SJCRH30 (cell line): ENCODE data around the gene FHIT. TPM values are rescaled to one million over a fixed set of nuclear protein-coding genes. Genes with fewer than 3 reads are reported as not detected.
"Not testable (repeated sequence)": the region's sequence is repeated elsewhere in the genome, so short reads cannot be mapped to it uniquely, and the experiment has no call there.

ENCODE experiments used
- DNase-seq, 2 experiments: peaks; one replicate each; pipeline ENCODE4 v3.0.0-alpha.2; 2015 to 2020
- H3K27ac ChIP-seq: fragments of 250-450 bp; sonication (Bioruptor Pico); 2 replicates; pipeline ENCODE4 v1.5.1; 2020; ENCODE audit warnings: mild to moderate bottlenecking, moderate library complexity
- H3K27me3 ChIP-seq: fragments of 250-450 bp; sonication (Bioruptor Pico); 2 replicates; pipeline ENCODE4 v1.5.1; 2020; ENCODE audit warnings: mild to moderate bottlenecking, moderate library complexity
- H3K36me3 ChIP-seq: fragments of 250-450 bp; sonication (Bioruptor Pico); 2 replicates; pipeline ENCODE4 v1.5.1; 2020; ENCODE audit warnings: mild to moderate bottlenecking, moderate library complexity
- H3K4me1 ChIP-seq: fragments of 250-450 bp; sonication (Bioruptor Pico); 2 replicates; pipeline ENCODE4 v1.5.1; 2020; ENCODE audit warnings: mild to moderate bottlenecking, moderate library complexity
- H3K4me3 ChIP-seq: fragments of 250-450 bp; sonication (Bioruptor Pico); 2 replicates; pipeline ENCODE4 v1.5.1; 2020; ENCODE audit warnings: mild to moderate bottlenecking, moderate library complexity
- H3K9me3 ChIP-seq: fragments of 250-450 bp; sonication (Bioruptor Pico); replicated peaks from 2 replicates; pipeline ENCODE4 v1.5.1; 2020; ENCODE audit warnings: mild to moderate bottlenecking, moderate library complexity
- total RNA-seq: library from RNA; depleted of rRNA; stranded (reverse); fragments of >200 nt; shearing (Covaris generic); gene quantifications from 2 replicates; pipeline ENCODE4 v1.2.3, GENCODE V29; 2014

Gene FHIT
- total RNA-seq, 1 experiment from 2014 or later, result 2.2 TPM

DNA sequence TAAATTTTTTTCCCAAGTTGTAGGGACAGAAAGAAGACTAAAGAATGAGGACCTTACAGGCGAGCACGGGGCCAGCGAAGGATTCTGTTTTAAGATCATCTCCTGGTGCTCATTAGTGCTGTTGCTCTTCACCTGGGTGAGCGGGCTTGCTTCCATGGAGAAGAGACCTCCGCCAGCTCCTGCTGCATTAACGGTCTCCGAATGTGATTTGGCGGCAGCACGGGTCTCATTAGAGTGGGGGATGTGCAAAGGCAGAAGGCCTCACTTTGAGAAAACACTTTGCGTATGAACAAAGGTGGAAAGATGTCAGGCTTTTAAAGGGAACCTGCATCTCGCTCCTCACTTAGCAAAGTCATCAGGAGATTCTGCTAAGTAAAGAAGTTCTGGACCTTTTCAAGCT lies 1448.0 kb downstream of the FHIT start:
- DNase-seq, result no peak
- H3K9me3 ChIP-seq, result no peaks in the 10 kb centered on the region
- no peaks in the 10 kb centered on the region for H3K4me1 ChIP-seq
- no peaks in the 10 kb centered on the region for H3K36me3 ChIP-seq
- no peak overlapping the region for H3K4me3 ChIP-seq
- H3K27me3 ChIP-seq, result no peaks in the 10 kb centered on the region
- no peak overlapping the region for H3K27ac ChIP-seq

DNA sequence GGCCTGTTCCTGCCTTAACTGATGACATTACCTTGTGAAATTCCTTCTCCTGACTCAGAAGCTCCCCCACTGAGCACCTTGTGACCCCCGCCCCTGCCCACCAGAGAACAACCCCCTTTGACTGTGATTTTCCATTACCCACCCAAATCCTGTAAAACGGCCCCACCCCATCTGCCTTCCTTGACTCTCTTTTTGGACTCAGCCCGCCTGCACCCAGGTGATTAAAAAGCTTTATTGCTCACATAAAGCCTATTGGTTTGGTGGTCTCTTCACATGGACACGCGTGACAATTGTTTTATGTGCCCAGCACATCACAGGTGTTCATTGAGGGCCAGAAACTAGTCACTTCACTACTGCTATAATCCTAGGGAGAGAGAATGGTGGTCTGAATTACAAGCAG lies 1448.8 kb downstream of the FHIT start:
- H3K4me1 ChIP-seq, H3K36me3 ChIP-seq, H3K4me3 ChIP-seq, H3K27ac ChIP-seq, H3K9me3 ChIP-seq, H3K27me3 ChIP-seq, DNase-seq: not testable (repeated sequence)

- no peak for DNase-seq
- no peak overlapping the region for H3K4me3 ChIP-seq
- no peaks in the 10 kb centered on the region for H3K36me3 ChIP-seq
- H3K27ac ChIP-seq, result no peak overlapping the region
- no peaks in the 10 kb centered on the region for H3K27me3 ChIP-seq
- H3K9me3 ChIP-seq, result no peaks in the 10 kb centered on the region
- no peaks in the 10 kb centered on the region for H3K4me1 ChIP-seq
Measured at GRCh38 chr3:59802045-59802444, 1449.2 kb downstream of the FHIT start.

DNA sequence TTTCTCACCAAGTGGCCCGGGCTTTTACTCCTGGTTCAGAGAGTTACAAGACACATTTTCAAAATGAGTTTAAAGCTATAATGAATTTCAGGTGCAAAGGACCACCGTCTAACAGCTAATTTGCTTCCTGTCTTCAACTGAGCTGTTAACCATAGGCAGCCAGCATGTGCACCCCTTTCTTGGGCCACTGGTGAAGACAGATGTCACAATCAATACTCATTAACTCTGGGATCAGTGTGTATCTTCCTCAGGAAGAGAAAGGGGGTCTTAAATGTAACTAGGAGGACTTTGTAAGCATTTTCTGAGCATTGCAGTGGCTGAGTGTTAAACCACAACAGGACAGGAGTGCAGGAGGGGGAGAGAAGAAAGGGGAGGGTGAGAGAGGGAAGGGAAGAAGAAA lies 1450.8 kb downstream of the FHIT start:
- Histone ChIP-seq H3K4me3 (no peak overlapping the region), H3K36me3 (no peaks in the 10 kb centered on the region), H3K27me3 (no peaks in the 10 kb centered on the region), H3K27ac (no peak overlapping the region), H3K4me1 (no peaks in the 10 kb centered on the region), H3K9me3 (no peaks in the 10 kb centered on the region)
- DNase-seq, result no peak

GRCh38 chr3:59798372-59799086 lies 1452.7 kb downstream of the FHIT start:
- Histone ChIP-seq H3K27ac (no peak overlapping the region), H3K27me3 (no peaks in the 10 kb centered on the region), H3K9me3 (no peaks in the 10 kb centered on the region), H3K4me1 (no peaks in the 10 kb centered on the region), H3K4me3 (no peak overlapping the region), H3K36me3 (no peaks in the 10 kb centered on the region)
- no peak for DNase-seq

DNA sequence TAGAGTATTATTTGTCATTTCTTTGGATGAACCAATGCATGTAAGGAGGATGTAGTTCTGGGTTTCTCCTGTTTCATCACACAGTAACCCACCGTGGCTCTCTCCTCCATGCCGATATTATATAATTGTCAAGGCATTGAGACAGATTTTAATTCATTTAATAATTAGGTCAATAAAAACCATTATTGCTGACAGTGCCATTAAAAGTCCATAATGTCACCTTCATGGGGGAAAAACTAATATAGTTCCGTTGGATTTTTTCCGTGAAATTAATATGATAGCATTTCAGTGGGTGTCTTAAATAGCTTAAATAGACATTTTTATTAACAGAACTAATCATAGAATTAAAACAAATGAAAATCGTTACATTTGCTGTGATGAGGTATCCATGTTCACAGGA lies 1453.7 kb downstream of the FHIT start:
- Histone ChIP-seq H3K4me3 (no peak overlapping the region), H3K27me3 (no peaks in the 10 kb centered on the region), H3K4me1 (no peaks in the 10 kb centered on the region), H3K9me3 (no peaks in the 10 kb centered on the region), H3K27ac (no peak overlapping the region), H3K36me3 (no peaks in the 10 kb centered on the region)
- no peak for DNase-seq

GRCh38 chr3:59796456-59796855 lies 1454.8 kb downstream of the FHIT start:
- Histone ChIP-seq H3K4me1 (no peaks in the 10 kb centered on the region), H3K27me3 (no peaks in the 10 kb centered on the region), H3K27ac (no peak overlapping the region), H3K4me3 (no peak overlapping the region), H3K9me3 (no peaks in the 10 kb centered on the region), H3K36me3 (no peaks in the 10 kb centered on the region)
- DNase-seq, result no peak

- no peaks in the 10 kb centered on the region for H3K36me3 ChIP-seq
- no peak overlapping the region for H3K4me3 ChIP-seq
- no peaks in the 10 kb centered on the region for H3K27me3 ChIP-seq
- no peaks in the 10 kb centered on the region for H3K4me1 ChIP-seq
- H3K27ac ChIP-seq, result no peak overlapping the region
- H3K9me3 ChIP-seq, result no peaks in the 10 kb centered on the region
- no peak for DNase-seq
Measured at GRCh38 chr3:59795756-59796155, 1455.5 kb downstream of the FHIT start.

DNA sequence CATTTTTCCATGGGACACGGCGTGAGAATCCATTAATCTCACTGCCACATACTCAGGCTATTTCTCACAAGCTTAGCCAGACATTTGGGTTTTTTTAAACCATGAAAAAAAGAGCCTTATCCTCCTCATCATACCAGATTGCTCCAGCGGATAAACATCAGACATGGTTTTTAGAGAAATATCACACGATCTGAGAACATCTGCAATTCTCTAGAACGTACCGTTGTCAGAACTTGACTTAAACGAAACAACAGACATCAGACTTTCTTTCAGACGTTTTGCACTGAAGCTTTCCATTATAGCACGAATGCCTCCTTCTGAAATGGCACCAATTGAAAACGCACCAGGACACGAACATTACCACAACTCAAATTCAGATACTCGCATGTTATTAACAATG lies 1457.3 kb downstream of the FHIT start:
- no peak overlapping the region for H3K27ac ChIP-seq
- no peaks in the 10 kb centered on the region for H3K9me3 ChIP-seq
- H3K27me3 ChIP-seq, result no peaks in the 10 kb centered on the region
- no peaks in the 10 kb centered on the region for H3K4me1 ChIP-seq
- H3K4me3 ChIP-seq, result no peak overlapping the region
- H3K36me3 ChIP-seq, result no peaks in the 10 kb centered on the region
- DNase-seq, result no peak

DNA sequence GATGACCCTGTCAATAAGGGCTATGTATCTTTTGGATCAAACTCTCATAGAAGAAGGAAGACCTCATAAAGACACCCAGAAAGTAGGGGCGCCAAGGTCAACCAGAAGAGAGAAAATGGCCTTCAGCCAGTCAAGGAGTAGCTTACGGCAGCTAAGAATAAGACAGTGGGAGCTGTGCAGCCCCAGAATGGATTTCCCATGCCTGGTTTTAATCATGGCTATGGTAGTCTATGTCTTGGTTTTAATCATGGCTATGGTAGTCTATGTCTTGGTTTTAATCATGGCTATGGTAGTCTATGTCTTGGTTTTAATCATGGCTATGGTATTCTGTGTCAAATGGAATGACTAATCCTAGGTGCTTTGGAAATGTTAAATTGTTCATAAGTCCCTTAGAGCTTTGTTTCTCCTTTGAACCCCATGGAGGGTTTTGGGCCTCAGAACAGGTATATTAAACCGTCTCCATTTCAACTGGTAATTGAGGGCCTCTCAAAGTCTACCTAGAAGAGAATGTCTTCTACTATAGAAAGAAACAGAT lies 1459.4 kb downstream of the FHIT start:
- H3K4me3 ChIP-seq, result no peak overlapping the region
- H3K27me3 ChIP-seq, result no peaks in the 10 kb centered on the region

GRCh38 chr3:59790241-59790640 lies 1461.0 kb downstream of the FHIT start:
- Histone ChIP-seq H3K27me3 (no peaks in the 10 kb centered on the region), H3K36me3 (no peaks in the 10 kb centered on the region), H3K4me3 (no peak overlapping the region), H3K27ac (no peak overlapping the region), H3K9me3 (no peaks in the 10 kb centered on the region), H3K4me1 (no peaks in the 10 kb centered on the region)
- no peak for DNase-seq

More for the DNA sequence above, 1459.4 kb downstream of the FHIT start:
- Histone ChIP-seq H3K9me3 (no peaks in the 10 kb centered on the region), H3K36me3 (no peaks in the 10 kb centered on the region), H3K27ac (no peak overlapping the region), H3K4me1 (no peaks in the 10 kb centered on the region)
- DNase-seq, result no peak

DNA sequence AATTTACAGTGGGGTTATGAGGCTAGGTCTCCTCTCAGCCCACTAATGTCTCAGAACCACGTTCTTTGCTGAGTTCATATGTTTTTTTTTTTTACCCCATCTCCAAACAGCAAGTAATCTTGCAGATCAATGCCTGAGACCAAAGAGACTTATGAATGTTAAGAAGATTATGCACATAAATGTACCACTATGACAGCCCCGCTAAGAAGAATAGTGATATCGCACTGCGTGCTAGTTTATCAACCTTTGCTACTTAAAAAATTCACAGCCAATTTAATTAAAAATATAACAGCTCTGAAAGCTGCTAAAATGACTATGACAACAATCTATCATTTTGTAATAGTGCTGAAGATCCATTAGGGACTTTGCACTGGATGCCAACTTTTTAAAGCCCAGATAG lies 1462.5 kb downstream of the FHIT start:
- Histone ChIP-seq H3K27ac (no peak overlapping the region), H3K4me3 (no peak overlapping the region), H3K4me1 (no peaks in the 10 kb centered on the region), H3K27me3 (no peaks in the 10 kb centered on the region), H3K36me3 (no peaks in the 10 kb centered on the region), H3K9me3 (no peaks in the 10 kb centered on the region)
- DNase-seq, result no peak

DNA sequence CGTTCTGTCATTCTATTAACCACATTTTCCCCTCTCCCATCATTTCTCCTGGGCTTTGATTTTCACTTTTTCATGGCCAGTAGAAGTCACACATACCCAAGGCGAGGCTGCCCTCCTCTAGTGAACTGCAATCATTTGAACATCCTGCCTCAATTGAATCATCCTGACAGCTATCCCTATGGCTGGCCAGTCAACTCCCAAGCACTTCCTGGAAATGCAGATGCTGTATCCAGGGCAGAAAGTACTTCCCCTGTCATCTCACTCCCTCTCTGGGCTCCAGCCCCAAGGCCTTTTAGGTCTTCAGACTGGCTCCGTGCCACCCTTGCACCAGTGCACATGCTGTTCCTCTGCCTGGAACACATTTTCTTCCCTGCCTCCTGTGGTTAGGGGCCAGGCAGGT lies 1463.1 kb downstream of the FHIT start:
- no peaks in the 10 kb centered on the region for H3K9me3 ChIP-seq
- no peaks in the 10 kb centered on the region for H3K36me3 ChIP-seq
- H3K27me3 ChIP-seq, result no peaks in the 10 kb centered on the region
- H3K4me3 ChIP-seq, result no peak overlapping the region
- DNase-seq, result no peak
- no peak overlapping the region for H3K27ac ChIP-seq
- no peaks in the 10 kb centered on the region for H3K4me1 ChIP-seq

GRCh38 chr3:59786374-59786773 lies 1464.9 kb downstream of the FHIT start:
- Histone ChIP-seq H3K27ac (no peak overlapping the region), H3K4me3 (no peak overlapping the region), H3K36me3 (no peaks in the 10 kb centered on the region), H3K27me3 (no peaks in the 10 kb centered on the region), H3K4me1 (no peaks in the 10 kb centered on the region), H3K9me3 (no peaks in the 10 kb centered on the region)
- no peak for DNase-seq

DNA sequence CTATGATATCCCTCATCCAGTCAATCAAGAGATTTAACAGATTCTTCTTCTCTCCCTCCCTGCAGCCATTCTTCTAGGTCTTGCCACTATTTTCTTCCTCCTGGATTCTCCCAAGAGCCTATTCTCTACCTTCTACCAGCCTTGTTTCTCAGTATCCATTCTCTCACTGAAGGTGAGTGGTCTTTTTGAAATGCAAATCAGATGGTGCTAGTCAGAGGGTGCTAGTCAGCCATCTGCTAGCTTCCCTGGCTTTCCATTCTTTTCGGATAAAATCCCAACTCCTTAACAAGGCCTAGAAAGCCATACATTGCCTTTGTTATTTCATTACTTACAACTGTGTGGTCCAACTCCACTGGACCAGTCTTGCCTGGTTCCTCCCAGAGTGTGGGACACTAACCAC lies 1467.1 kb downstream of the FHIT start:
- H3K36me3 ChIP-seq, result no peaks in the 10 kb centered on the region
- H3K4me3 ChIP-seq, result no peak overlapping the region
- no peaks in the 10 kb centered on the region for H3K4me1 ChIP-seq

DNA sequence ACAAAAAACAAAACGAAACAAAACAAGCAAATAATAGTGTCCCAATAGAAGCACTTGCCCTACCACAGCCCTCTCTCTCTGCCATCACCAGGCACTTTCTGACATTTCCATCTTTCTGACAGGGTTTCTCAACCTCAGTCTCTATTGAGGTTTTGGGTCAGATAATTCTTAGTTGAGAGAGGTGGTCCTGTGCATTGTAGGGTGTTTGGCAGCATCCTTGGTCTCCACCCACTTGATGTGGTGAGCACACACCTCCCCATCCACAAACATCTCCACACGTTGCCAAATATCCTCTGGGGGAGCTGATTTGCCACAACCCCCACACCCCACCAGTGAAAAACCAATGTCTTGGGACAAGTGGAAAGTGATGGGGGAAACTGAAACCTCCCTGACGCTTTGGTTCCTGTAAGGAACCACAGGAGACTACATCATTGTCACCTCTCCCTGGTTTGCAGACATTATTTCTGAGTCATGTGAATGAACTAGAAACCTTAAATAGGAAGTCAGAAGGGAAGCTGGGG lies 1467.7 kb downstream of the FHIT start:
- no peak overlapping the region for H3K27ac ChIP-seq
- H3K4me3 ChIP-seq, result no peak overlapping the region
- no peaks in the 10 kb centered on the region for H3K4me1 ChIP-seq
- no peak for DNase-seq
- no peaks in the 10 kb centered on the region for H3K36me3 ChIP-seq
- H3K9me3 ChIP-seq, result no peaks in the 10 kb centered on the region
- no peaks in the 10 kb centered on the region for H3K27me3 ChIP-seq

More for the DNA sequence above, 1467.1 kb downstream of the FHIT start:
- Histone ChIP-seq H3K9me3 (no peaks in the 10 kb centered on the region), H3K27me3 (no peaks in the 10 kb centered on the region), H3K27ac (no peak overlapping the region)
- no peak for DNase-seq
